ENCODE measurements around the gene DNASE1L2. TPM values are rescaled to one million over a fixed set of nuclear protein-coding genes. Genes with fewer than 3 reads are reported as not detected.

Gene DNASE1L2
- total RNA-seq, 1 experiment from 2014 or later, result 2.7 TPM

DNA sequence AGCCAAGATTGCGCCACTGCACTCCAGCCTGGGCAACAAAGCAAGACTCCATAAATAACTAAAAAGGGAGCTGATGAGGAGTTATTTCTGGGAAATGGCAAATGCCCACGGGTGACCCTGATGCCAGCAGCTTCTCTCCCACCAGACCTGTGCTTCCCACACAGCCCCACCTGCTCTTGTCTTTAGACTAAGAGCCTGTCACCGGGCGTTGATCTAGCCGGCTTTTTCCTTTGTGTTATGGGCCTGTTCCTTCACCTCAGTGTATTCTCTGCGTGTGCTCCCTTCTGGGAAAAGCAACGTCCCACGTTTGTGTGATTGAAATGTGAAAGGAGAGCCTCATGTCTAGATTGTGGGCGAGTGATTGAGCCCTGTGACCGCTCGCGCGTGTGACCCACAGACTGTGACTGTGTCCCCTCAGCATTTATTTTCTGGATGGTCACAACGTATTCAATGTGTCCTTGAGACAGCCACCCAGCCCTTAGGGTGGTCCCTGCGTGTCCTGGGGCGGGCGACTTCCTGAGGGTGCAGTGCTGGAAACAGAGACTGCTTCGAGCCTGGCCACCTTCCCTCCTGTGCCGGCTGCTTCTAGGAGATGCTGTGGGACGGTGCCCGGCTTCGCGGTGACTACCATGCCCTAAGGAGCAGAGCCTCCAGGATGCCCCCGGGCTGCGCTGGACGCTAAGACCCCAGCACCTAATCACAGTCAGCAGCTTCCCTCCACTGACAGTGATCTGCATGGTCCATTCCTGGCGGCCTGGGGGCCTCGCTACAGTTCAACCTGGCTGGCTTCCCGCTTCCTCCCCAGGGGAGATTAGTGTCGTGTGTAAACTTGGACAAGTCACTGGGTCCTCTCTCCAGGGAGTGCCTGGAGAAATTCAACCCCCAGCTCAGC, 39.5 kb downstream of the DNASE1L2 start:
- no TSS peak for BruUV-seq (replicated peaks)
- CTCF ChIA-PET, result no interaction called here

DNA sequence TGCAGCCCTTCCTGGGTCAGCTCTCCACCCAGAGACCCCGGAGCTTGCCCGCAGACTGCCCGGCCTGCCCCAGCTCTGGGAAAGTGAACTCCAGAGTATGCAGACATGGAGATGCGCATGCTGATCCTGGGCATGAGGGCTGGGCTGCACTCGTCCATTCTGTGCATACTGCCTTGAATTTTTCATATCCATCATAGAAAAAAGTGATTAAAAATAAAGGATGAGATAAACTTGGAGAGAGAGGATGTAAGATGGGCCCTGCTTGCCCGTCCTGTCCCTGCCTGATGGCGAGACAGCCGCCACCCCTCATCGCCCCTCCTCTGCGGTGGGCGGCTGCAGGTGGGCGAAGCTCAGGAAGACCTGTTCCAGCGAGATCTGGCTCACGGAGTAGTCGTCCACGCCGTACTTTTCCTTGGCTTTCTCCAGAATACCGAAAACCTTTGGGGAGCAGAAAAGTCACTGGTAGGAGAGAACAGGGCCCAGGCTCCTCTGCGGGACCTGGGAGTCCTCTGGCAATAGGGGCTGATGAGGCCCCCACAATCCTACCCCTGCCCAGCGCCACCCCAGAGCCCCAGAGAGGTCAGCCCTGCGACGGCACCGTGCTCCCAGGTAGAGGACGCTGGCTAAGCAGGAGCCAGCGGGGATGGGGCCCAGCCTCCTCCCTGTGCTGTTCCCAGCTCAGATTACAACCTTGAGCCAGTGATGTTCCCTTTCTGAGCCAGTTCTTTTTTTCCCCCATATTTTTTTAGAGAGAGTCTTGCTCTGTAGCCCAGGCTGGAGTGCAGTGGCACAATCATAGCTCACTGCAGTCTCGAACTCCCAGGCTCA, 40.3 kb downstream of the DNASE1L2 start:
- no peaks in the 10 kb centered on the region for H3K9me3 ChIP-seq (ENCODE audit: low read depth, low read length, poor library complexity, severe bottlenecking)
- ChIA-PET CTCF (no interaction called here), POLR2A (ENCODE audit: low non-redundant PET) (interaction anchor here (0.6 kb wide), 1 partner anchor 25 kb away, joined by 3 read pairs; the partner anchor contains the start of gene ECI1)
- no peak for TF ChIP-seq EZH2 (IDR thresholded peaks at IDR 0.05; ENCODE audit: borderline replicate concordance, low read depth, low read length, poor library complexity, severe bottlenecking)
- TF ChIP-seq, protein P1, sequence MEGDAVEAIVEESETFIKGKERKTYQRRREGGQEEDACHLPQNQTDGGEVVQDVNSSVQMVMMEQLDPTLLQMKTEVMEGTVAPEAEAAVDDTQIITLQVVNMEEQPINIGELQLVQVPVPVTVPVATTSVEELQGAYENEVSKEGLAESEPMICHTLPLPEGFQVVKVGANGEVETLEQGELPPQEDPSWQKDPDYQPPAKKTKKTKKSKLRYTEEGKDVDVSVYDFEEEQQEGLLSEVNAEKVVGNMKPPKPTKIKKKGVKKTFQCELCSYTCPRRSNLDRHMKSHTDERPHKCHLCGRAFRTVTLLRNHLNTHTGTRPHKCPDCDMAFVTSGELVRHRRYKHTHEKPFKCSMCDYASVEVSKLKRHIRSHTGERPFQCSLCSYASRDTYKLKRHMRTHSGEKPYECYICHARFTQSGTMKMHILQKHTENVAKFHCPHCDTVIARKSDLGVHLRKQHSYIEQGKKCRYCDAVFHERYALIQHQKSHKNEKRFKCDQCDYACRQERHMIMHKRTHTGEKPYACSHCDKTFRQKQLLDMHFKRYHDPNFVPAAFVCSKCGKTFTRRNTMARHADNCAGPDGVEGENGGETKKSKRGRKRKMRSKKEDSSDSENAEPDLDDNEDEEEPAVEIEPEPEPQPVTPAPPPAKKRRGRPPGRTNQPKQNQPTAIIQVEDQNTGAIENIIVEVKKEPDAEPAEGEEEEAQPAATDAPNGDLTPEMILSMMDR (conservative IDR thresholded peaks at IDR 0.05; ENCODE audit: low read depth, low read length), result no peak
- DNase-seq (ENCODE audit: low spot score), result no peak
- BruUV-seq (replicated peaks), result no TSS peak
- no peaks in the 10 kb centered on the region for H3K4me1 ChIP-seq (ENCODE audit: insufficient read depth, low read length, poor library complexity, severe bottlenecking)
- intact Hi-C loops (cut with micrococcal nuclease; ENCODE audit: unreplicated experiment), result no loop called here
- H3K4me3 ChIP-seq (ENCODE audit: low read depth, low read length, poor library complexity, severe bottlenecking), result no peak overlapping the region
- no peak overlapping the region for H3K27ac ChIP-seq (ENCODE audit: low read depth, low read length, poor library complexity, severe bottlenecking)
- H3K36me3 ChIP-seq (ENCODE audit: insufficient read depth, low read length, poor library complexity, severe bottlenecking), result no peaks in the 10 kb centered on the region
- no peaks in the 10 kb centered on the region for H3K27me3 ChIP-seq (replicated peaks; ENCODE audit: insufficient read depth, low read depth, low read length, poor library complexity)

More for the DNA sequence above, 39.5 kb downstream of the DNASE1L2 start:
- Histone ChIP-seq H3K9me3 (ENCODE audit: low read depth, low read length, poor library complexity, severe bottlenecking) (no peaks in the 10 kb centered on the region), H3K36me3 (ENCODE audit: insufficient read depth, low read length, poor library complexity, severe bottlenecking) (no peaks in the 10 kb centered on the region), H3K27me3 (replicated peaks; ENCODE audit: insufficient read depth, low read depth, low read length, poor library complexity) (no peaks in the 10 kb centered on the region), H3K4me1 (ENCODE audit: insufficient read depth, low read length, poor library complexity, severe bottlenecking) (no peaks in the 10 kb centered on the region), H3K4me3 (ENCODE audit: low read depth, low read length, poor library complexity, severe bottlenecking) (no peak overlapping the region), H3K27ac (ENCODE audit: low read depth, low read length, poor library complexity, severe bottlenecking) (no peak overlapping the region)
- intact Hi-C loops (cut with micrococcal nuclease; ENCODE audit: unreplicated experiment), result no loop called here
- no peak for TF ChIP-seq EZH2 (IDR thresholded peaks at IDR 0.05; ENCODE audit: borderline replicate concordance, low read depth, low read length, poor library complexity, severe bottlenecking)
- TF ChIP-seq, protein P1 (conservative IDR thresholded peaks at IDR 0.05; ENCODE audit: low read depth, low read length), result no peak
- POLR2A ChIA-PET (ENCODE audit: low non-redundant PET), result interaction anchor here (0.6 kb wide), 1 partner anchor 25 kb away, joined by 3 read pairs; the partner anchor contains the start of gene ECI1
- no peak for DNase-seq (ENCODE audit: low spot score)

DNA sequence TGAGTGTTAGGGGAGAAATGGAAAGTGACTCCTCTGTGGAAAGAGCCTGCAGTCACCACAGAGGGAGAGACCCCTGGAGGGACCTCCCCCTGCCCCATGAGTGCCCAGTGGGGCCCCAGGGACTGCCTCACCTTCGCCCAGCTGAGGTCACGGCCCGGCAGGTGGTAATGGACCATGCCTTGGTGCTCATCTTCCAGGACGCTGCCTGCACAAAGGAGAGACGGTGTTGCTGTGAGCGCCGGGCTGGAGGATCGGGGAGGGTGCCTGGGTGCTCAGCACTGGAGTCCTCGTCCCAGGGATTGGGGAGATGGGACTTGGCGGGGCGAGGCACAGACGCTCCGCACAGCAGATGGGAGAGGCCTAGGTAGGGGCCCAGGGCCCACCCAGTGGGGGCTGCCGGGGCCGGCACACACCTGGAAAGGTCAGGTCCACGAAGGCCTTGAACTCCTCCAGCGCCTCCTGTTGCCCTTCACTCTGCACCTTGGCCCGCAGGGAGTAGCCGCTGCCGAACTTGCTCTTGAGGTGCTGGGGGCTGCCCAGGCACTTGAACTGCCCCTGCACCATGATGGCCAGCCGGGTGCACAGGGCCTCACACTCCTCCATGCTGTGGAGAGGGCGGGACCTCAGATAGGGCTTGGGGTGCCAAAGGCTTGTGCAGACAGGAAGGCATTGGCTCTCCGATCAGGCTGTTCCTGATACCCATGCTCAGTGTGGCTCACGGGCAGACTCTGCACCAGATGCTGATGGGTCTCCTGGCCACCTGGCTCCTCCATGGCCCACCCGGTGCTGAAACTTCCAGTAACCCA, 41.4 kb downstream of the DNASE1L2 start:
- no peak overlapping the region for H3K4me3 ChIP-seq (ENCODE audit: low read depth, low read length, poor library complexity, severe bottlenecking)
- CTCF ChIA-PET, result no interaction called here
- intact Hi-C loops (cut with micrococcal nuclease; ENCODE audit: unreplicated experiment), result no loop called here
- no peaks in the 10 kb centered on the region for H3K4me1 ChIP-seq (ENCODE audit: insufficient read depth, low read length, poor library complexity, severe bottlenecking)
- no peak for TF ChIP-seq EZH2 (IDR thresholded peaks at IDR 0.05; ENCODE audit: borderline replicate concordance, low read depth, low read length, poor library complexity, severe bottlenecking)
- TF ChIP-seq, protein P1 (conservative IDR thresholded peaks at IDR 0.05; ENCODE audit: low read depth, low read length), result no peak
- H3K9me3 ChIP-seq (ENCODE audit: low read depth, low read length, poor library complexity, severe bottlenecking), result no peaks in the 10 kb centered on the region
- no peaks in the 10 kb centered on the region for H3K36me3 ChIP-seq (ENCODE audit: insufficient read depth, low read length, poor library complexity, severe bottlenecking)
- H3K27me3 ChIP-seq (replicated peaks; ENCODE audit: insufficient read depth, low read depth, low read length, poor library complexity), result no peaks in the 10 kb centered on the region
- no TSS peak for BruUV-seq (replicated peaks)
- DNase-seq (ENCODE audit: low spot score), result no peak
- POLR2A ChIA-PET (ENCODE audit: low non-redundant PET), result no interaction called here
- no peak overlapping the region for H3K27ac ChIP-seq (ENCODE audit: low read depth, low read length, poor library complexity, severe bottlenecking)

Data from A673 (cell line).